ENCODE results near the gene CARD11. TPM values are rescaled to one million over a fixed set of nuclear protein-coding genes. Genes with fewer than 3 reads are reported as not detected.

Gene CARD11
- total and polyA plus RNA-seq, 3 donors from 2014 or later = 2.9 to 3.9 (median 3.2) TPM

- intact Hi-C loops (cut with DNase I; ENCODE audit: low total_unique reads) = no loop called here
- TF ChIP-seq, protein P1, sequence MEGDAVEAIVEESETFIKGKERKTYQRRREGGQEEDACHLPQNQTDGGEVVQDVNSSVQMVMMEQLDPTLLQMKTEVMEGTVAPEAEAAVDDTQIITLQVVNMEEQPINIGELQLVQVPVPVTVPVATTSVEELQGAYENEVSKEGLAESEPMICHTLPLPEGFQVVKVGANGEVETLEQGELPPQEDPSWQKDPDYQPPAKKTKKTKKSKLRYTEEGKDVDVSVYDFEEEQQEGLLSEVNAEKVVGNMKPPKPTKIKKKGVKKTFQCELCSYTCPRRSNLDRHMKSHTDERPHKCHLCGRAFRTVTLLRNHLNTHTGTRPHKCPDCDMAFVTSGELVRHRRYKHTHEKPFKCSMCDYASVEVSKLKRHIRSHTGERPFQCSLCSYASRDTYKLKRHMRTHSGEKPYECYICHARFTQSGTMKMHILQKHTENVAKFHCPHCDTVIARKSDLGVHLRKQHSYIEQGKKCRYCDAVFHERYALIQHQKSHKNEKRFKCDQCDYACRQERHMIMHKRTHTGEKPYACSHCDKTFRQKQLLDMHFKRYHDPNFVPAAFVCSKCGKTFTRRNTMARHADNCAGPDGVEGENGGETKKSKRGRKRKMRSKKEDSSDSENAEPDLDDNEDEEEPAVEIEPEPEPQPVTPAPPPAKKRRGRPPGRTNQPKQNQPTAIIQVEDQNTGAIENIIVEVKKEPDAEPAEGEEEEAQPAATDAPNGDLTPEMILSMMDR (IDR thresholded peaks at IDR 0.05) = no peak
- TF ChIP-seq POLR2A (IDR thresholded peaks at IDR 0.05) = no peak
Observed at GRCh38 chr7:2918406-2918805, 125.3 kb downstream of the CARD11 start.

GRCh38 chr7:2915023-2915422, 128.6 kb downstream of the CARD11 start:
- TF ChIP-seq, protein P1 (IDR thresholded peaks at IDR 0.05) = no peak
- TF ChIP-seq POLR2A (IDR thresholded peaks at IDR 0.05) = no peak
- WGBS, 2 donors = 82 to 89% methylated on average over 16 of the region's 16 CpGs
- intact Hi-C loops (cut with DNase I; ENCODE audit: low total_unique reads) = no loop called here
- Histone ChIP-seq H3K36me3 (ENCODE audit: low read depth, missing control alignments) (no peaks in the 10 kb centered on the region), H3K4me3 (no peak overlapping the region), H3K27ac (no peak overlapping the region), H3K9me3 (no peaks in the 10 kb centered on the region), H3K4me1 (no peaks in the 10 kb centered on the region), H3K27me3 (no peaks in the 10 kb centered on the region)
- no peak for DNase-seq

More at GRCh38 chr7:2918406-2918805, 125.3 kb downstream of the CARD11 start:
- Histone ChIP-seq H3K27me3 (no peaks in the 10 kb centered on the region), H3K4me1 (peaks cover 11% of the 10 kb centered on the region), H3K4me3 (no peak overlapping the region), H3K36me3 (ENCODE audit: low read depth, missing control alignments) (no peaks in the 10 kb centered on the region), H3K27ac (no peak overlapping the region), H3K9me3 (no peaks in the 10 kb centered on the region)
- DNase-seq = no peak
- WGBS, 2 donors = 94 to 98% methylated on average over 8 to 20 of the region's 20 CpGs

- Histone ChIP-seq H3K36me3 (ENCODE audit: low read depth, missing control alignments) (no peaks in the 10 kb centered on the region), H3K4me1 (no peaks in the 10 kb centered on the region), H3K4me3 (no peak overlapping the region), H3K9me3 (no peaks in the 10 kb centered on the region), H3K27me3 (no peaks in the 10 kb centered on the region), H3K27ac (no peak overlapping the region)
- no peak for DNase-seq
- 83 to 85% methylated on average over 24 to 26 of the region's 26 CpGs for WGBS, 2 donors
- intact Hi-C loops (cut with DNase I; ENCODE audit: low total_unique reads) = no loop called here
- TF ChIP-seq, protein P1 (IDR thresholded peaks at IDR 0.05) = no peak
- no peak for TF ChIP-seq POLR2A (IDR thresholded peaks at IDR 0.05)
Observed at GRCh38 chr7:2913760-2914387, 129.8 kb downstream of the CARD11 start.

DNA sequence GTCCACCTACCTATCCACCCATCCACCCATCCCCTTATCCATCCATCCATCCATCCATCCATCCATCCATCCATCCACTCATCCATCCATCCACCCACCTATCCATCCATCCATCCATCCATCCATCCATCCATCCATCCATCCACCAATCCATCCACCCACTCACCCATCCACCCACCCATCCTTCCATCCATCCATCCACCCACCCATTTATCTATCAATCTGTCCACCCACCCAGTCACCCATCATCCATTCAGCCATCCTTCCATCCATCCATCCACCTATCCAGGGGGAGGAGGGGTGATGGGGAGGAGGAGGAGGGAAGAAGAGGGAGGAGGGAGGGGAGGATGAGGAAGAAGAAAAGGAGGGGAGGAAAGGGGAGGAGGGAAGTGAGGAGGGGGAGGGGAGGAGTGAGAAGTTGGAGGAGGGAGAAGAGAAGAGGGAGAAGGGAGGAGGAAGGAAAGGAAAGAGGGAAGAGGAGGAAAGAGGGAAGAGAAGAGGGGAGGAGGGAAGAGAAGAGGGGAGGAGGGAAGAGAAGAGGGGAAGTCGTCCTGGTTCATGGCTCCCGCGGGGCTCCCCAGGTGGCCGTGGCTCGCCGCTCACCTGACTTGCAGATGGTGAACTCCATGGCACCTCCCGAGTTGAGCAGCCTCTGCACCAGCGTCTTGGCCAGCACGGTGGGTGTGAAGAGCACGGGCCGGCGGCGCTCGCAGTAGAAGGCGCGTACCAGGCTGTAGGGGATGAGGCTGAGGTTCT, 130.8 kb downstream of the CARD11 start:
- 87 to 94% methylated on average over 16 of the region's 16 CpGs for WGBS, 2 donors
- H3K27ac ChIP-seq = no peak overlapping the region
- no peaks in the 10 kb centered on the region for H3K27me3 ChIP-seq
- intact Hi-C loops (cut with DNase I; ENCODE audit: low total_unique reads) = no loop called here
- no peaks in the 10 kb centered on the region for H3K9me3 ChIP-seq
- no peak for TF ChIP-seq POLR2A (IDR thresholded peaks at IDR 0.05)
- TF ChIP-seq, protein P1 (IDR thresholded peaks at IDR 0.05) = no peak
- no peaks in the 10 kb centered on the region for H3K4me1 ChIP-seq
- no peak for DNase-seq
- no peaks in the 10 kb centered on the region for H3K36me3 ChIP-seq (ENCODE audit: low read depth, missing control alignments)
- H3K4me3 ChIP-seq = no peak overlapping the region

Data from testis (tissue), 3 donors.